ENCODE results near the gene RFPL2.

The RFPL2 gene

GRCh38 chr22:32244547-32244946, 39.7 kb upstream of the RFPL2 start:
- no peak overlapping the region for H3K4me3 ChIP-seq (ENCODE audit: severe bottlenecking)
- TF ChIP-seq, protein P1, sequence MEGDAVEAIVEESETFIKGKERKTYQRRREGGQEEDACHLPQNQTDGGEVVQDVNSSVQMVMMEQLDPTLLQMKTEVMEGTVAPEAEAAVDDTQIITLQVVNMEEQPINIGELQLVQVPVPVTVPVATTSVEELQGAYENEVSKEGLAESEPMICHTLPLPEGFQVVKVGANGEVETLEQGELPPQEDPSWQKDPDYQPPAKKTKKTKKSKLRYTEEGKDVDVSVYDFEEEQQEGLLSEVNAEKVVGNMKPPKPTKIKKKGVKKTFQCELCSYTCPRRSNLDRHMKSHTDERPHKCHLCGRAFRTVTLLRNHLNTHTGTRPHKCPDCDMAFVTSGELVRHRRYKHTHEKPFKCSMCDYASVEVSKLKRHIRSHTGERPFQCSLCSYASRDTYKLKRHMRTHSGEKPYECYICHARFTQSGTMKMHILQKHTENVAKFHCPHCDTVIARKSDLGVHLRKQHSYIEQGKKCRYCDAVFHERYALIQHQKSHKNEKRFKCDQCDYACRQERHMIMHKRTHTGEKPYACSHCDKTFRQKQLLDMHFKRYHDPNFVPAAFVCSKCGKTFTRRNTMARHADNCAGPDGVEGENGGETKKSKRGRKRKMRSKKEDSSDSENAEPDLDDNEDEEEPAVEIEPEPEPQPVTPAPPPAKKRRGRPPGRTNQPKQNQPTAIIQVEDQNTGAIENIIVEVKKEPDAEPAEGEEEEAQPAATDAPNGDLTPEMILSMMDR (IDR thresholded peaks at IDR 0.05; ENCODE audit: poor library complexity, severe bottlenecking): no peak
- H3K4me1 ChIP-seq (ENCODE audit: insufficient read depth, poor library complexity, severe bottlenecking): no peaks in the 10 kb centered on the region
- H3K9me3 ChIP-seq (ENCODE audit: severe bottlenecking): no peaks in the 10 kb centered on the region
- H3K36me3 ChIP-seq (ENCODE audit: low read depth): no peaks in the 10 kb centered on the region
- no peak overlapping the region for H3K27ac ChIP-seq (ENCODE audit: poor library complexity, severe bottlenecking)
- ATAC-seq (ENCODE audit: low read depth) (no peak), DNase-seq (ENCODE audit: low spot score) (no peak)
- H3K27me3 ChIP-seq (ENCODE audit: insufficient read depth, poor library complexity, severe bottlenecking): no peaks in the 10 kb centered on the region

DNA sequence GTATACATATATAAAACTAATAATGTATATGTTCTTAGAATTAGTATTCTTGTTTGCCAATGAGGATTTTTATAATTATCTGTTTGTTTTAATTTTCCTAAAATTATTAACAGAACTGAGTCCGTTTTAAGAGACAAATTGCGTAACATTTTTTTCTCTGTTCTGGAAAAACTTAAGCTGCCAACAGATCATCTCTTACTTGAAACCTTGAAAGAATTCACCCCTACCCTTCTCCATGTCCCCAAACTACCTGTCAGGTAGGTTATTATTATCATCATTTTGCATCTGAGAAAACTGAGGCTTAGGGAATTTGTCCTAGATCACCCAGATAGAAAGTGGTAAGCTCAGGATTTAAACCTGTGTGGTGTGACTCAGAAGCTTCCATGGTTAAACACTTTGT, 35.6 kb upstream of the RFPL2 start:
- no peak for ATAC-seq (ENCODE audit: low read depth)
- DNase-seq (ENCODE audit: low spot score): no peak
- Histone ChIP-seq H3K27ac (ENCODE audit: poor library complexity, severe bottlenecking) (no peak overlapping the region), H3K36me3 (ENCODE audit: low read depth) (peaks cover 13% of the 10 kb centered on the region), H3K9me3 (ENCODE audit: severe bottlenecking) (no peaks in the 10 kb centered on the region), H3K27me3 (ENCODE audit: insufficient read depth, poor library complexity, severe bottlenecking) (no peaks in the 10 kb centered on the region), H3K4me1 (ENCODE audit: insufficient read depth, poor library complexity, severe bottlenecking) (no peaks in the 10 kb centered on the region), H3K4me3 (ENCODE audit: severe bottlenecking) (no peak overlapping the region)
- TF ChIP-seq, protein P1 (IDR thresholded peaks at IDR 0.05; ENCODE audit: poor library complexity, severe bottlenecking): no peak

DNA sequence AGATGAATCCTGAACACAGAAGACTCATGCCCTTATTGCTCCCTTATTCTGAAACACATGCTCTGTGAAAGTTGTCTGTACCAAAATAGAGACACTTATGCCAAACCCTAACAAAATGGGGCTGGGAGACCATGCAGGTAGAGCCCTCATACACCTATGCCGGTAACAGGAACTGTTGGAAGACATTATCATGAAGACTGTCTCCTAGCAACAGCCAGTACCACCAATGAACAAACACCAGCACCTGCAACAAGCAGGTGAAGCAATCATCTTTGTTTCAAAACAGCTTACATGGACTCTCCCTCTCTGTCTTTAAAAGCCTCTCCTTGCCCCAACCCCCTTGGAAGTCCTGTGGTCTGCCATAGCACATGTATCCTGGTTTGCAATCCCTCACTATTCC, 33.0 kb upstream of the RFPL2 start:
- Histone ChIP-seq H3K9me3 (ENCODE audit: severe bottlenecking) (no peaks in the 10 kb centered on the region), H3K36me3 (ENCODE audit: low read depth) (peaks cover 14% of the 10 kb centered on the region), H3K27ac (ENCODE audit: poor library complexity, severe bottlenecking) (no peak overlapping the region), H3K27me3 (ENCODE audit: insufficient read depth, poor library complexity, severe bottlenecking) (no peaks in the 10 kb centered on the region), H3K4me1 (ENCODE audit: insufficient read depth, poor library complexity, severe bottlenecking) (no peaks in the 10 kb centered on the region), H3K4me3 (ENCODE audit: severe bottlenecking) (no peak overlapping the region)
- TF ChIP-seq, protein P1 (IDR thresholded peaks at IDR 0.05; ENCODE audit: poor library complexity, severe bottlenecking): no peak
- no peak for ATAC-seq (ENCODE audit: low read depth)
- no peak for DNase-seq (ENCODE audit: low spot score)

GRCh38 chr22:32236970-32237369, 32.1 kb upstream of the RFPL2 start:
- H3K9me3 ChIP-seq (ENCODE audit: severe bottlenecking): no peaks in the 10 kb centered on the region
- H3K27me3 ChIP-seq (ENCODE audit: insufficient read depth, poor library complexity, severe bottlenecking): no peaks in the 10 kb centered on the region
- no peak for ATAC-seq (ENCODE audit: low read depth)
- H3K36me3 ChIP-seq (ENCODE audit: low read depth): peaks cover 20% of the 10 kb centered on the region
- TF ChIP-seq, protein P1 (IDR thresholded peaks at IDR 0.05; ENCODE audit: poor library complexity, severe bottlenecking): no peak
- no peak overlapping the region for H3K4me3 ChIP-seq (ENCODE audit: severe bottlenecking)
- no peaks in the 10 kb centered on the region for H3K4me1 ChIP-seq (ENCODE audit: insufficient read depth, poor library complexity, severe bottlenecking)
- DNase-seq (ENCODE audit: low spot score): no peak
- no peak overlapping the region for H3K27ac ChIP-seq (ENCODE audit: poor library complexity, severe bottlenecking)

- TF ChIP-seq, protein P1 (IDR thresholded peaks at IDR 0.05; ENCODE audit: poor library complexity, severe bottlenecking): no peak
- peaks cover 29% of the 10 kb centered on the region for H3K36me3 ChIP-seq (ENCODE audit: low read depth)
- no peak for ATAC-seq (ENCODE audit: low read depth)
Measured at GRCh38 chr22:32233091-32233490, 28.2 kb upstream of the RFPL2 start.

More at GRCh38 chr22:32233091-32233490, 28.2 kb upstream of the RFPL2 start:
- no peak overlapping the region for H3K4me3 ChIP-seq (ENCODE audit: severe bottlenecking)
- DNase-seq (ENCODE audit: low spot score): no peak
- no peaks in the 10 kb centered on the region for H3K9me3 ChIP-seq (ENCODE audit: severe bottlenecking)
- no peaks in the 10 kb centered on the region for H3K27me3 ChIP-seq (ENCODE audit: insufficient read depth, poor library complexity, severe bottlenecking)
- H3K27ac ChIP-seq (ENCODE audit: poor library complexity, severe bottlenecking): no peak overlapping the region
- H3K4me1 ChIP-seq (ENCODE audit: insufficient read depth, poor library complexity, severe bottlenecking): no peaks in the 10 kb centered on the region

Data from RWPE2 (cell line).